GM12892 (cell line): ENCODE measurements around the gene MPV17L2.

Source experiments
- POLR2A ChIP-seq: IDR thresholded peaks from 2 replicates; pipeline ENCODE4 v1.6.1; 2011; ENCODE audit warnings: low read depth, low read length, control low read depth
- POLR2AphosphoS5 ChIP-seq: IDR thresholded peaks from 2 replicates; pipeline ENCODE4 v1.6.1; 2011; ENCODE audit warnings: low read depth, low read length, control low read depth
- TAF1 ChIP-seq: IDR thresholded peaks from 2 replicates; pipeline ENCODE4 v1.6.1; 2011; ENCODE audit warnings: low read depth, mild to moderate bottlenecking, control low read depth, low read length, borderline replicate concordance

- TF ChIP-seq POLR2A: no peak
- no peak for TF ChIP-seq TAF1
- no peak for TF ChIP-seq POLR2AphosphoS5
These were observed 48.7 kb upstream of the MPV17L2 start for GRCh38 chr19:18144361-18144760.
